RWPE2 (cell line): ENCODE data around the gene MCCD1.
"Not testable (repeated sequence)": the region's sequence is repeated elsewhere in the genome, so short reads cannot be mapped to it uniquely, and the experiment has no call there.

Source experiments
- ATAC-seq: fragments of 200-7000 bp; cut with Tn5 transposase; 3 replicates; pipeline ENCODE4 v1.9.1; 2021; ENCODE audit warnings: low read depth
- DNase-seq: peaks from one replicate; pipeline ENCODE4 v3.0.0-alpha.2; 2020; ENCODE audit warnings: low spot score
- H3K27ac ChIP-seq: fragments of 450-650 bp; 2 replicates; pipeline ENCODE4 v1.5.1; 2017; ENCODE audit warnings: mild to moderate bottlenecking; ENCODE audit not compliant: poor library complexity, severe bottlenecking
- H3K27me3 ChIP-seq: fragments of 250-450 bp; sonication (Bioruptor Pico); 2 replicates; pipeline ENCODE4 v1.5.1; 2021; ENCODE audit warnings: mild to moderate bottlenecking, moderate library complexity; ENCODE audit not compliant: insufficient read depth, poor library complexity, severe bottlenecking
- H3K36me3 ChIP-seq: fragments of 250-450 bp; sonication (Bioruptor Pico); 2 replicates; pipeline ENCODE4 v1.5.1; 2020; ENCODE audit warnings: low read depth, mild to moderate bottlenecking, moderate library complexity
- H3K4me1 ChIP-seq: fragments of 250-450 bp; sonication (Bioruptor Pico); 2 replicates; pipeline ENCODE4 v1.5.1; 2021; ENCODE audit warnings: mild to moderate bottlenecking, moderate library complexity; ENCODE audit not compliant: insufficient read depth, poor library complexity, severe bottlenecking
- H3K4me3 ChIP-seq: fragments of 250-450 bp; sonication (Bioruptor Pico); 2 replicates; pipeline ENCODE4 v1.5.1; 2021; ENCODE audit warnings: mild to moderate bottlenecking, moderate library complexity; ENCODE audit not compliant: severe bottlenecking
- H3K9me3 ChIP-seq: fragments of 250-450 bp; sonication (Bioruptor Pico); 2 replicates; pipeline ENCODE4 v1.5.1; 2021; ENCODE audit warnings: mild to moderate bottlenecking, moderate library complexity; ENCODE audit not compliant: severe bottlenecking
- CTCF ChIP-seq: fragments of 450-650 bp; IDR thresholded peaks from one replicate; pipeline ENCODE4 v1.5.1; 2017; ENCODE audit warnings: mild to moderate bottlenecking, moderate library complexity; ENCODE audit not compliant: poor library complexity, severe bottlenecking

MCCD1 gene

GRCh38 chr6:31502586-31502985 lies 26.2 kb upstream of the MCCD1 start:
- no peak for ATAC-seq
- no peaks in the 10 kb centered on the region for H3K9me3 ChIP-seq
- TF ChIP-seq CTCF = no peak
- no peak overlapping the region for H3K4me3 ChIP-seq
- H3K27ac ChIP-seq = no peak overlapping the region
- DNase-seq = no peak
- H3K4me1 ChIP-seq = no peaks in the 10 kb centered on the region
- H3K36me3 ChIP-seq = no peaks in the 10 kb centered on the region
- H3K27me3 ChIP-seq = no peaks in the 10 kb centered on the region

DNA sequence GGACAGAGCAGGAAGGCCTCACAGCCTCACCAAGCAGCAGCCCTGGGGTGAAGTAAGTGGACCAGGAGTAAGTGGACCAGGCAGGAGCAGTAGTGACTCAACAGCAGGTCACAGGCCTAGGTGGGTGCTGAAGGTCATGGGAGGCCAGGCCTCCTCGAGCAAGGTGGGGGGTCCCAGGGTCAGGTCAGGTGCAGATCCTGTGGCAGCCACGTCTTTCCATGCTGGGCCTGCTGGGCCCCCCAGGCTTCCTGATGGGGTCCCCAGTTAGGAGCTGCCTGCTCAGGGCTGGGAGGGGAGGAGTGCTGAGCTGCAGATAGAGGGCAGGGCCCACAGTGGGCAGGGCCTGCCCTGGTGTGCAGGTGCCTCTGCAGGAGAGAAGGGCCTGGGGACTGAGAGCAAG lies 19.7 kb upstream of the MCCD1 start:
- ATAC-seq, H3K9me3 ChIP-seq, H3K4me3 ChIP-seq, H3K27me3 ChIP-seq, H3K4me1 ChIP-seq, H3K27ac ChIP-seq, DNase-seq: not testable (repeated sequence)
- H3K36me3 ChIP-seq = peaks cover 14% of the 10 kb centered on the region

DNA sequence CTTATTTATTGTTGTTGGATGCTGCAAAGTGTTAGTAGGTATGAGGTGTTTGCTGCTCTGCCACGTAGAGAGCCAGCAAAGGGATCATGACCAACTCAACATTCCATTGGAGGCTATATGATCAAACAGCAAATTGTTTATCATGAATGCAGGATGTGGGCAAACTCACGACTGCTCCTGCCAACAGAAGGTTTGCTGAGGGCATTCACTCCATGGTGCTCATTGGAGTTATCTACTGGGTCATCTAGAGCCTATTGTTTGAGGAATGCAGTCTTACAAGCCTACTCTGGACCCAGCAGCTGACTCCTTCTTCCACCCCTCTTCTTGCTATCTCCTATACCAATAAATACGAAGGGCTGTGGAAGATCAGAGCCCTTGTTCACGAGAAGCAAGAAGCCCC lies 18.8 kb upstream of the MCCD1 start:
- H3K4me1 ChIP-seq = no peaks in the 10 kb centered on the region
- H3K4me3 ChIP-seq = no peak overlapping the region
- ATAC-seq (no peak), DNase-seq (no peak)
- H3K36me3 ChIP-seq = peaks cover 14% of the 10 kb centered on the region
- no peak overlapping the region for H3K27ac ChIP-seq
- no peaks in the 10 kb centered on the region for H3K27me3 ChIP-seq
- peaks cover 4% of the 10 kb centered on the region for H3K9me3 ChIP-seq
- TF ChIP-seq CTCF = no peak

GRCh38 chr6:31513456-31514165 lies 15.2 kb upstream of the MCCD1 start:
- H3K27me3 ChIP-seq = no peaks in the 10 kb centered on the region
- H3K36me3 ChIP-seq = peaks cover 14% of the 10 kb centered on the region
- no peak for TF ChIP-seq CTCF
- no peak overlapping the region for H3K4me3 ChIP-seq
- H3K27ac ChIP-seq = no peak overlapping the region
- no peaks in the 10 kb centered on the region for H3K4me1 ChIP-seq
- ATAC-seq = no peak
- peaks cover 4% of the 10 kb centered on the region for H3K9me3 ChIP-seq
- no peak for DNase-seq

GRCh38 chr6:31521835-31522234 lies 6.9 kb upstream of the MCCD1 start:
- TF ChIP-seq CTCF = no peak
- no peak for DNase-seq
- no peak for ATAC-seq
- Histone ChIP-seq H3K36me3 (no peaks in the 10 kb centered on the region), H3K27ac (no peak overlapping the region), H3K27me3 (no peaks in the 10 kb centered on the region), H3K4me1 (no peaks in the 10 kb centered on the region), H3K4me3 (no peak overlapping the region), H3K9me3 (no peaks in the 10 kb centered on the region)
